GM06990 (cell line): ENCODE data around the gene HMHB1.

Experiments
- DNase-seq: peaks from one replicate; pipeline ENCODE4 v3.0.0-alpha.2; 2011; ENCODE audit not compliant: insufficient read length; ENCODE audit errors: extremely low read depth
- H3K27me3 ChIP-seq: replicated peaks from 2 replicates; pipeline ENCODE4 v1.6.0; 2011; ENCODE audit warnings: low read length; ENCODE audit not compliant: control insufficient read depth, insufficient read depth
- H3K36me3 ChIP-seq: 2 replicates; pipeline ENCODE4 v1.5.1; 2011; ENCODE audit warnings: low read length; ENCODE audit not compliant: control insufficient read depth, insufficient read depth
- H3K4me3 ChIP-seq: replicated peaks from 2 replicates; pipeline ENCODE4 v1.5.1; 2011; ENCODE audit warnings: low read depth, mild to moderate bottlenecking, control low read depth, low read length
- CTCF ChIP-seq: IDR thresholded peaks from 2 replicates; pipeline ENCODE4 v1.5.1; 2011; ENCODE audit warnings: low read length, control low read depth, mild to moderate bottlenecking, inconsistent platforms; ENCODE audit not compliant: insufficient read depth, poor library complexity, severe bottlenecking

Gene HMHB1

GRCh38 chr5:143862271-143862670, 50.3 kb downstream of the HMHB1 start:
- TF ChIP-seq CTCF = no peak

GRCh38 chr5:143865426-143866025, 53.6 kb downstream of the HMHB1 start:
- no peaks in the 10 kb centered on the region for H3K27me3 ChIP-seq
- no peak overlapping the region for H3K4me3 ChIP-seq
- no peak for DNase-seq
- TF ChIP-seq CTCF = no peak
- H3K36me3 ChIP-seq = no peaks in the 10 kb centered on the region

More at GRCh38 chr5:143862271-143862670, 50.3 kb downstream of the HMHB1 start:
- Histone ChIP-seq H3K27me3 (no peaks in the 10 kb centered on the region), H3K4me3 (no peak overlapping the region), H3K36me3 (no peaks in the 10 kb centered on the region)
- no peak for DNase-seq
